Medulla oblongata (tissue), 1 donor: Measurements from ENCODE around the gene KRT35.

Source experiments
- DNase-seq: peaks from one replicate; pipeline ENCODE4 v3.0.0-alpha.2; 2015; ENCODE audit errors: extremely low spot score

The KRT35 gene

DNA sequence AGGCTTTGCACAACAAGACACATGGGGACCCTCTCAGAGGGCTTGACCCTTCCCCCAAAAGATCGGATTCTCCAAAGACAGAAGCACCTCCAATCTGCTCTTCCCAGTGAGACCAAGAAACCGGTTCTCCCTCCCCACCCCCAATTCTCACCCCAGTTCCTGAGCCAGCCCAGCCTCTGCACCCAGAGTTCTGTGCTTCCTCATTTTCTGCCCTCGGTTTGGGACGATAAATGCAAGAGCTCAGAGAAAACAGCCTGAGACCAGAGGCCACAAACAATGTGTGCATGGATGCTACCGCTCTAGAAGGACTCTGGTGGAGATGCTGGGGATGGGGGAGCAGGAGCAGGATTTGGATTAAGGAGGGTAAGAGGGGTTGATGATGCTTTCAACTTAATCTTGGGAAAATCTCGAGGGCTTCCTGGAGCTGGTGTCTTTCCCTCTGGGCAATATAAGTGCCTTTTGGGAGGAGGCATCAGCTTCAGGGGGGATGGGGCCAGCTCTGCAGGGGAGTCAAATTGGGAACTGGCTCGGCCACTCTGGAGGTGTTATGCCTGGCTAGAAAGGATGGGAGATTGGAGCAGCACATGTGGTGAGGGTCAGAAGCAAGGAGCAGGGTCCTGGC is 31.7 kb upstream of the KRT35 start:
- peak; percentile 31 for DNase-seq

- no peak for DNase-seq
Observed at GRCh38 chr17:41511716-41512115, 30.8 kb upstream of the KRT35 start.

GRCh38 chr17:41511116-41511515 is 30.2 kb upstream of the KRT35 start:
- DNase-seq: no peak

DNA sequence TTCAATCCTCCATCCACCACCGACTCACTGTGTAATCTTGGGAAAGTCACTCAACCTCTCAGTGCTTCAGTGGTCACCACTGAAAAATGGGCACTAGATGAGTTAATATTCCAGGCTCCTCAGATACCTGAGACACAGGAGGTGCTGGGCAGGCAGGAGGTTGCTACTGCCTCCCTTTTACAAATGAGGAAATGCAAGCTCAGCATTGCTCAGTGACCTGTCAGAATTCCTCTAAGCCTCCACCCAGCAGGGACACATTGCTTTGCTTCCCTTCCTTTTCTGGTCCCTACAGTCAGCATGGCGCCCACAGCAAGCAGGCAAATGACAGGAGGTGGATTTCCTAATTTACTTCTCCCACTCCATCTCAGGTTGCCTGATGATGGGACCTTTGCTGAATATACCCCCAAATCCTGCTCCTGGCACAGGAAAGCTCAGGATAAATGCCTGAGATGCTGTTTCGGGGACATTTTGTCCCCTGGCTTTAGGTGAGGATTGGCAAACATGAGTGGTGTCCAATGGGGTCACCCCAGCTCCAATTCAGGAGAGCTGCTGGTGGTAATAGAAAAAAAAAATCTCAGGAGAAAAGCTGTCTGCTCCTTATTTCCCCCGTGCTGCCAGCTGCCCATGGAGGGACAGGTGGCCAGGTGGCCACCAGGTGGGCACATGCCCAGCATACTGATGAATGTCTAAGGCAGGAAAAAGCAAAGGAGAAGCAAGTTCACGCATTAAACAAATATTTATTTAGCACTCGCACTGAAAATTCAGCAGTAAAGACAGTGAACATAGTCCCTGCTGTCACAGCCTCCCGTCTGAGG is 29.5 kb upstream of the KRT35 start:
- no peak for DNase-seq

DNA sequence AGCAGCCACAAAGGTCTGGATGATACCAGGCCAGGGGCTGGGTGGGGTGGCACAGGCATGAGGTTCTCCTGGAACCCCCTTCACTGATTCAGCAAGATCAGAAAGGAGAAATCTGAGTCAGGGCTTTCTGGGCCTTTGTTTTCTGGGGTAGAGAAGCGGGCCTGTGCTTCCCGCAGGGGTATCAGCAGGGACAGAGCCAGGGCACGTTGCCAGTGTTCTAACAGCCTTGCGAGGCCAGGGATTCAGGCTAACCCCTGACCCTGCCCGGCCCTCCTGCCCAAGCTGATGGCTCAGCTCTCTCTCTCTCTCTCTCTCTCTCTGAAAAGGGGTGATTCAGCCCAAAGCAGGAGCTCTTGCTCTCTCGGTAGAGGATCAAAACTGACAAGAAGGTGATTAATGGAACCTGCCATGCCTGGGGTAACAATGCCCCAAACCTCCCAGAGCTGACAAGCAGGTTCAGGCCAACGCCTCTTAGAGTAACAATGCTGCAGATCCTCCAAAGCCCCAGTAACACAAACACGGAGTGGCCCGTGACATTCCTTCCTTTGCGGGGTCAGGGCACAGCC is 26.4 kb upstream of the KRT35 start:
- no peak for DNase-seq

- peak; percentile 21 for DNase-seq
Observed at GRCh38 chr17:41505809-41506767, 25.1 kb upstream of the KRT35 start.

- DNase-seq: no peak
Observed at GRCh38 chr17:41505007-41505808, 24.3 kb upstream of the KRT35 start, which contains the start of gene KRT13. Gene KRT13 (minus strand): TSS chr17:41505612. CDS start chr17:41505550, 62 bp downstream.

DNA sequence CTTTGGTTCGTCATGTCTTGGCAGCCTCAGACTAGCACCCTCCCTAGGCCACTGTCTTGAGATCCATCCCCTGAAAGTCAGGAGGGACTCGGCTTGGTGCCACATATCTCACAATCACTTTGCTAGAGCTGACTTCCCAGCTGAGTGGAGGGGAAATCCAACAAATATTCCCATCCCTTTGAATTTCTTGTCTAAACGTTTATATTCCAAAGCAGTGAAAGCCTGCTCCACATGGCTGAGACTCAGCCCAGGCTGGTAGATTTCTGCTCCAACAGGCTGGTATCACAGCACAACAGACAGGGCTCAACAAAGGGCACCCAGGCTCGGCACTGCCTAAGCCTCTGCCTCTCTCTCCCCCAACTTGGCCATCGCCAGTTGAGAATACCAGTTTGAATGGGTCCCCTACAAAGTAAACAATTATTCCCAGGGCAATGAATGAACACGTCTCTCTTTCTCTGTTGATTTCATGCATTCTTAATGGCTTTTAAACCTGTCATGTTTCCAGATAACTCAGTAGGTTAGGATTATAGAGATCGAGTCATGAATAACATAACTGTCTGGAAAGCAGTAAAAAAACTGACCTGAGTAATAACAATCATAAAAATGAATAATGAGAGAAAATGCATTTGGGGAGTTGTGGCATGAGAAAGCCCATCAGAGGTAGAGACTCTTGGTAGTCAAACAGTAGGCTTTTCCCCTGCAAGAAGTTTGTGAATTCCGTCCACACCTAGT is 23.5 kb upstream of the KRT35 start:
- no peak for DNase-seq

GRCh38 chr17:41503202-41503601 is 22.3 kb upstream of the KRT35 start:
- no peak for DNase-seq

GRCh38 chr17:41500131-41500911 is 19.4 kb upstream of the KRT35 start:
- no peak for DNase-seq

- no peak for DNase-seq
Observed at GRCh38 chr17:41499714-41500113, 18.8 kb upstream of the KRT35 start.

DNA sequence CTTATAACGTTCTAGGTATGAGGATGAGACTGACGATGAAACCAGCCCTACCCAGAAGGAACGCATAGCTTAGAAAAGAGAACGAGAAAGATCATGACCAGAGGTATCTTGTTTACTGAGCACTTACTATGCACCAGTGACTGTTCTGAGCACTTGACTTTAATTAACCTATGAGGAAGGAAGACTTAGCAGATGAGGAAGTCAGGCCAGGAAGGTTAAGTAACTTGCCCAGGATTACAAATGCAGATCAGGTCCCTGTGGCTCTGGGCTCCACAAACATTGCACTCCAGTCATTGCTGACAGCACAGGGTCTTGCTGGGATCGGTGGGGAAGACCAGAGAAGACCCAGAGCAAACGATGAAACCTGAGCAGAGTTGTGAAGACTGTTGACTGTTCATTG is 17.3 kb upstream of the KRT35 start:
- peak; percentile 16 for DNase-seq

DNA sequence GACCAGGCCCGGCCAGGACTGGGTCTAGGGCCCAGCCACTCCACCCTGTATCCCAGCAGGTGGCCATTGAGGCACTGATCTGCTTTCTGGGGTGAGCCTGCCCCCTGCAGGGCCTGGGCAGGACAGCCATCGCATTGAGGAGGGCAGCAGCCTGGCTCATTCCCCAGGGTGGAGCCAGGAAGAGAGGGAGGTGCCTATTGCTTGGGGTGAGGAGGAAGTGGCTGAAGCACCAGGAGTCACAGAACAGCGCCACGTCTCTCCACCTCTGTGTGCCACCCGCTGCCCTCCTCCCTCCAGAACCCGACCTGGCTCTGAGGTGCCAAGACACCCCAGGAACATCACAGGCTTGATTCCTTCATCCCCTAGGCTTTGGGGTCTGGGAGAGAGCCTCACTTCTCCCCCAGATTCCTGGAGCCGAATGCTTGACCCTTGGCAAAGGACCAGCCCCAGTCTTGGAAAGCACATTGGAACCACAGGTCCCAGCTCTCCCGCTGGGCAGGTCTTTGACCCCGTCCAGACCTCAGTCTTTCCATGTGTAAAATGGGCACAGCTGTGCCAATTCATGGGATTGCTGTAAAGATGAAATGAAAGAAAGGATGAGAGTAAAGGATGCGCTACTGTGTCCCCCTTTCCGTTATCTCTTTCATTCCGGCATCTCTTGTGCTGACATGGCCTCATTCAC is 16.0 kb upstream of the KRT35 start:
- peak; percentile 55 for DNase-seq

- no peak for DNase-seq
Observed at GRCh38 chr17:41494524-41494923, 13.6 kb upstream of the KRT35 start.

- DNase-seq: peak; percentile 21
Observed at GRCh38 chr17:41492771-41493170, 11.8 kb upstream of the KRT35 start.

DNA sequence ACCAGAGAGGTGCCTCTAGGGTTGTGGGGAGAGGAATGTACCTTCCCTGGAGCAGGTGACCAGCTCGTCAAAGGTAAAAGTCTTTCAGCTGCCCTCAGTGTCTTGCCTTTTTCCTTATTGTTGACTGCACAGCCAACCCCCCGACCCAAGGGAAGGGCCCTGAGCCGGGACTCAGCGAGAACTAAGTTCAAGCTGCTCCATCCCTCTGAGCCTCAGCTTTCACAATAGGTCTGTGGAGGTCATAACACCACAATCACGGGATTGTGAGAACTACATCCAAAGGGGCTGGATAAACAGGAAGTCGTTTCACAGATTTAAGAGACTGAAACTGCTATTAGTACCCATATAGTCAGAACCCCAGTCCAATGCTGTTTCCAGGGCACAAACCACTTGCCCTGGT is 11.4 kb upstream of the KRT35 start:
- peak; percentile 62 for DNase-seq

- DNase-seq: no peak
Observed at GRCh38 chr17:41491476-41491875, 10.5 kb upstream of the KRT35 start.

DNA sequence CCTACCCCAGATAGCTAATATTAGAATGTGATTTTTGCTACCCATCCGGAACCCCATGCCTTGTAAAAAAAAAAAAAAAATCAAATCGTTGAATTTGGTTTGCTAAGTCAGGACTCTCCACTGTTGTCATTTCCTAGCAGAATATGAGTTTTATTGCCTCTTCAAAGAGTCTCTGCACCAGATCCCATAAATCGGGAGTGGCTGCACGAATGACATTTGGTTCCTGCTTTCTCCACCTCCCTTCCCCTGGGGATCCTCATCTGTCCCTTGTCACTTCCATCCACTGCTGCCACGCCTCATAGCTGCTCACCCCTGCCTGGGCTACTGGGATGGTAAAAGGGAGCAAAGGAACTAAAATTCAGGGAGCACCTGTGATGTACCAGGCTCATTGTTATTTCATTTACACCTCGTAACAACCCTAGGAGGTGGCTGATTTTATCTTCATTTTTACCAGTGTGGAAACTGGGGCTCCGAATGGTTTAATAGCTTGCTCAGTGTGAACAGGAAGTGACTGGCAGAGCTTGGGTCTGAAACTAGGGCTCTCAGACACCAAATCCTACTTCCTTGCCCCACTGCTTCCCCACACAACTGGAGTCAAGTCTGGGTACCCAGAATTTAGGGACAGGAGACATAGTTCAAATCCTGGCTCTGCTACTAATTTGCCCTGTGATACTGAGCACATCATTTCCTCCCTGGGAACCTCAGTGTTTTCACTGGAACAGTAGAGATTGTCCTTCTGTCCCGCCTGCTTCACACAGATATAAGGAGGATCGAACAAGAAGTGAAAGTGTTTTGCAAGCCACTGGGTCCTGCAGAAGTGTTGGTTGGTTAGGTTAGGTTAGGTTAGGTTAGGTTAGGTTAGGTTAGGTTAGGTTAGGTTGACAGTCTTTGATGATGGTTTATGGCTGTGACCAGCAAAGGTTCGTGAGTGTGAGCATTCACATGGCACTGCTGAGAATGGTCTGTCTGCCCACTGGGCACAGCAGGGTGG is 9.3 kb upstream of the KRT35 start:
- DNase-seq: peak; percentile 41
